Bone marrow (tissue), 2 donors: ENCODE measurements around the gene OR2T10.
"Not testable (repeated sequence)": the region's sequence is repeated elsewhere in the genome, so short reads cannot be mapped to it uniquely, and the experiment has no call there.

Source experiments
- DNase-seq, 2 donors: peaks; one replicate each; lab custom pipeline; 2025; lab: John Stamatoyannopoulos, UW

Gene OR2T10

DNA sequence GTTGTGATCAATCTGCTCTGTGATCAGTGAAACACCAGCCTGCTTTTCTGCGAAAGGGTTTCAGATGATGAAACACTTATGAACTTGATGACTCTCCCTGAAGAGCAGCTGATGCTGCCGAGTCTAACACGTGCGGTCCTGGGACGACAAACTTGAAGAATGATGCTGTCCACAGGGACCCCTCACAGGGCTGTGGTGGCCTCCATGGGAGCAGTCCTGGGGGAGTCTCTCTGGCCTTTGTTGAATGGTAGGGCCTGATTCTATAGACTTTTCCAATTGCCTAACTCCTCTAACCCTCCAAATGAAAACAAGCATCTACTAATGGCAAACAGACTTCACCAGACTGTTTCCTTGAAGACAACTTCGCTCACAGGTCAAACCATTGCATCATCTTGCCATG is at the start of gene OR2T10:
OR2T10 (minus strand) TSS at position 112 of the 400 bp plus-strand sequence. CDS start 3,932 bp downstream, outside the sequence.
- no peak for DNase-seq

DNA sequence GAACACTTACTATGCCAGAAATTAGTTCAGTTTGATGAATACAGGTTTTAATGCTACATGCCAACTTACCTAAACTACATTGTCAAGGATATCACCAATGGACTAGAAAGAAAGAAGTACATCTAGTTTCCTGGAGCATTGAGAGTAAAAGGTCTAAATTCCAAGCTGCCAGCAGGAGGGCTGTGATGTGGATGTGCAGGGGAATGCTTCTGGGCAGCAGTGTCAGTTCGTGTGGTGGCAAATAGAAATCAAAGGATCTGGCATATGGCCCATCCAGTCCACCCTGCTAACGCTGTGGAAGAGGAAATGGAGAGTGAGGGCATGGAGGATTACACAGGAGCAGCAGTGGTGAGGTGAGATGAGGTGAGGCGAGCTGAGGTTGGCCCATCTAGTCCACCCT is 47.7 kb upstream of the OR2T10 start, which contains the start of gene OR2T35:
OR2T35 (minus strand) TSS at position 101 of the 400 bp plus-strand sequence. CDS start 6,020 bp downstream, outside the sequence.
- not testable (repeated sequence) for DNase-seq

- DNase-seq, result not testable (repeated sequence)
Observed at GRCh38 chr1:248642971-248643651, 45.6 kb upstream of the OR2T10 start.

- DNase-seq, result not testable (repeated sequence)
Observed at GRCh38 chr1:248641583-248641982, 44.1 kb upstream of the OR2T10 start.

DNA sequence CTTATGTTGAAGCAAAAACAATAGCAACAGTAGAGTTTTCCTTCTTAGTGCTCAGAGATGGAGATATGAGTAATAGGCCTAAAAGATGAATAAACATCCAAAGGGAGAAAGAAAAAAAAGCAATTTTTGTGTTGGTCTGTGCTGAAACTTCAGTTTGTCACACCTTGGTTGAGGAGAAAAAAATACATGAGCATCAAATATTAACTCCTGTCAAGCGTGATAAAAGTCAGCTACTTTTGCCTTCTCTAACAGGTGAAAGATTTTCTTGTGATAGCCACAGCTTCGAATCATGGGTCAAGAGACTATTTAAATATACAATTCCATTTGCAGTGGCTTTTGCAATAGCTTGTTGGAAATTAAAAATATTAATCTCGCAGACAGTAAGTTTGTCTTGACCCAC is 43.4 kb upstream of the OR2T10 start:
- DNase-seq, result not testable (repeated sequence)

DNA sequence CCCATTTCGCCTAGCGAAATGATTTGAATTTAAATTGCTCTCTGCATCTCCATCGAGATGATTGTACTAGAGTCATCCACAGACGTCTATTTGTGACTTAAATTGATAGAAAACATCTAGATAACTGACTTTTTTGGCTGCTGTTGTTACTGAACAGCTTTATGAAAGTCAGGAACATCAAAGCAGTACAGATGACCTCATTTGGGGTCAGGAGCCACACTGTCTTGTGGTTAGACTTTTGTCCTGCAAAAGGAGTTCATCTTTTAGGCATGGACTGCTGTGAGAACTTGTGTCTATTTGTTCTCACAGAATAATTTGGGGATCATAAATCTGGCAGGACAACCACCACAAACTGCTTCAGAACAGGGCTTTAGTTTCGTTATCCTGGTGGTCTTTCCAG is 42.2 kb upstream of the OR2T10 start:
- not testable (repeated sequence) for DNase-seq

GRCh38 chr1:248636612-248637011 is 39.1 kb upstream of the OR2T10 start:
- DNase-seq, result not testable (repeated sequence)

DNA sequence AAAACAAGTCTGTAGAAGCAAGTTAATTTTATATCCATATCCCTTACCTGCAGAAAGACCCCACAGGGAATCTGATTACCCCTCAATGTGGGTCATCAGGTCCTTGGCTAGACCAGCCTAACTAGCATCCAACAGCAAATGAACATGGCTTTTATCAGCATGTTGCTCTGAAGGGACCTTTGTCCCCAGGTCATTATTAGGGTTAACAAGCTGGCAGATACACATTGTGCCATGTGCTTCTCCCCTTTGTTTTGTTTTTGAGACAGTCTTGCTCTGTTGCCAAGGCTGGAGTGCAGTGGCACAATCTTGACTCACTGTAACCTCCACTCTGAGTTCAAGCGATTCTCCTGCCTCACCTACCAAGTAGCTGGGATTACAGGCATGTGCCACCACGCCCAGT is 37.5 kb upstream of the OR2T10 start, which contains the start of gene OR2T11:
OR2T11 (minus strand) TSS at position 101 of the 400 bp plus-strand sequence. CDS start 7,963 bp downstream, outside the sequence.
- DNase-seq, result not testable (repeated sequence)

GRCh38 chr1:248631354-248632008 is 34.0 kb upstream of the OR2T10 start:
- no peak for DNase-seq

- DNase-seq, result no peak
Observed at GRCh38 chr1:248630551-248630950, 33.1 kb upstream of the OR2T10 start.

DNA sequence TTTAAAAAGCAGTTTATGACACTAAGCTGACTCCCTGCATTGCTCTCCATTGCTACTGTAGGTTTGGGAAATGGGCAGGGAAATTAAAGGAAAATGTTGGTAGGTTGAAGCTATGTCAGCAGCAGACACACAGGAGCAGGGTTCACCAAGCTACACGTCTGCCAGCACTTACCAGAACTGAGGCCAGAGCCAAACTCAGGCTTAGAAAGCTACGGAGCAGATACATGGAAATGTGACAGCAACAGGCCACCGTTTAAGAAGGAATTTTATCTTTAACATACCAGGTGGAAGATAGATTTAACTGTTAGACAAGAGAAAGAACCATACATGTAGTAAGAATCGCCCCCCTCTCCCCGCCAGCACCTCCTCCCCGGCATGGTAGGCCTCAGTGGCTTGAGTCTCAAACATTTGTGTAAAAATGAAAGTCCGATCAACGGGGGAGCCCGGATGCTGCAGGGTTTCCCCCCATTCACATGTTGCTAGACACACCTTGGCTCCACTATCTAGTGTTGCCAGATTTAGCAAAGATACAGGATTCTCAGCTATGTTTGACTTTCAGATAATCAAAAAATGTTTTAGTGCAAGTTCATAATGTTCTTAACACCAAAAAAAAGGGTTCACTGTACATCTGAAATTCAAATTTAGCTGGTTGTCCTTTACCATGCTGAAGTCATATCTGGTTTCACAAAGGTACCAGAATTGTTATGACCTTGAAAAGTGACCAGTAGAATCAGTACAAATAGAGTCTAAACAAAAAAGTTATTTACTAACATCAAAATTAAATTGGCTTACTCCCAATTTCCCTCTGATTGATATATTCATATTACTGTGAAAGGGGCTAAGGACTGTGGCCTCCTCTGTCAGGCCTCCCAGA is 30.7 kb upstream of the OR2T10 start:
- DNase-seq, result no peak

DNA sequence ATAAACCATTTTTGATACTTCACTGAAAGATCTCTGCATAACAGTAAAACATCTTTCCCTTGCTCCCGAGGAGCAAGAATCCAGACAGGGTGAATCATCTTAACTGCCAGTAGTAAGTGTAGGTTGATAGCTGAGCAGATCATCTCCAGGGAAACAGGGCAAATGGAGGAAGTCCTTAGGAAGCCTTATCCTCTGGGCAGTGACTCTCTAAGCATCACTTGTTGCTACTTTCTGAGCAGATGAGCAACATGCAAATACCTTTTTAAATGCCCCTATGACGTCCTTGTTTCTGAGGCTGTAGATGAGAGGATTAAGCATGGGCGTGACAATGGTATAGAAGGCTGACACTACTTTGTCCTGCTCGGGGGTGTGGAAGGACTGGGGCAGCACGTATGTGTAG is 28.5 kb upstream of the OR2T10 start:
- DNase-seq, result no peak

- DNase-seq, result no peak
Observed at GRCh38 chr1:248625166-248625565, 27.7 kb upstream of the OR2T10 start.

DNA sequence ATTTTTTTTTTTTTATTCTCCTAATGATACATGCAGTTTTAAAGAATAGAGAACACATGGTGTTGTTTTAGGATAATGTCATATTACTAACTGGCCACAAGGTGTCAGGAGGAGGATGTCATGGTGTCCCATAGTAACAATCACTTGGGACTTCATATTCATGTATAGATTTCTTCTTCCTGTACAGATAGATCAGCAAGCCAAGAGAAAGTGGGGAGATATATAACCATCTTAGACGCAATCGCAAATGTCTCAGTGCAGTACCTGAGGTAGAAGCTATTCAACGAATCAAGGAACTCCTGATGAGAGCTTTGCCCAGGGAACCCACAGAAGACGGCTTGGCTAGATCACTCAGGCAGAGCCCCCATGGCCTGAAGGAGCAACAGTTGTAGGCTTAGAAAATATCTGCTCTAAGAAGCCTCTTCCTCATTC is 25.1 kb upstream of the OR2T10 start:
- no peak for DNase-seq

- no peak for DNase-seq
Observed at GRCh38 chr1:248621770-248622169, 24.3 kb upstream of the OR2T10 start.

DNA sequence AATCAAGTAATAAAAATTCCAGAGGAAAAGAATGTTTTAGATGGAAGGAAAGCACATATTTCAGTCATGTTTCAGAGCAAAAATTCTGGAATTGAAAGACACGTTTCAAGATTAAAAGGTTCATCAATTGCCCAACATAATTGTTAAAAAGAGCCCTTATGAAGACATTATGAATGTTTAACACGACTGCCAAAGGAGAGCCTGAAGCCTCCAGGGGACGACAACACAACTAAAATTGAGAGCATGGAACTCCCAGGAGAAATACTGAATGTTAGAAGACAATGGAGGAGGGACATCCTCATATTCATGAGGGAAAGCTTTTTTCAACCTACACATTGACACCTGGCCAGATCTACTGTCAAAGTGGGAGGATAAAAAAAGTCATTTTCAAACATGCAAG is 21.4 kb upstream of the OR2T10 start:
- DNase-seq, result peak in 1 of 2 donors; percentile 9

GRCh38 chr1:248618119-248618518 is 20.6 kb upstream of the OR2T10 start:
- no peak for DNase-seq

DNA sequence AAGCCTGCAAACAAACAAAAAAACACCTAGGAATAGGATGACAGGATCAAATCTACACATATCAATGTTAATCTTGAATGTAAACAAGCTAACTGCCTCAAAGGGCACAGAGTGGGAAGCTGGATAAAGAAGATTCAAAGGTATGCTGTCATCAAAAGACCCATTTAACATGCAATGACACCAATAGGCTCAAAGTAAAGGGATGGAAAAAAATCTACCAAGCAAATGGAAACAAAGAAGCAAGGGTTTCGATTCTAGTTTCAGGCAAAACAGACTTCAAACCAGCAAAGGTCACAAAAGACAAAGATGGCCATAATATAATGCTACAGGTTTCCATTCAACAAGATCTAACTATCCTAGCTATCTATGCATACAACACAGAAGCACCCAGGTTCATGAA is 16.2 kb upstream of the OR2T10 start:
- no peak for DNase-seq

GRCh38 chr1:248611883-248612414 is 14.4 kb upstream of the OR2T10 start:
- no peak for DNase-seq

- DNase-seq, result no peak
Observed at GRCh38 chr1:248610301-248610700, 12.8 kb upstream of the OR2T10 start.

- no peak for DNase-seq
Observed at GRCh38 chr1:248599396-248599795, 1.9 kb upstream of the OR2T10 start.

- no peak for DNase-seq
Observed at GRCh38 chr1:248596615-248597014, 885 bp downstream of the OR2T10 start.
